GM23338 (cell line): ENCODE measurements around the gene HOXB5. TPM values are rescaled to one million over a fixed set of nuclear protein-coding genes. Genes with fewer than 3 reads are reported as not detected.

Experiments
- ATAC-seq: fragments of 200-7000 bp; cut with Tn5 transposase; 3 replicates; pipeline ENCODE4 v1.9.1; 2020
- DNase-seq: peaks from one replicate; pipeline ENCODE4 v3.0.0-alpha.2; 2015; ENCODE audit warnings: low spot score
- H2AFZ ChIP-seq: fragments of 200-600 bp; sonication (generic); 2 replicates; pipeline ENCODE4 v1.8.0; 2016; ENCODE audit warnings: antibody characterized with exemption, mild to moderate bottlenecking, moderate library complexity
- H3F3A ChIP-seq: fragments of 200-600 bp; sonication (generic); replicated peaks from 2 replicates; pipeline ENCODE4 v1.8.0; 2017; ENCODE audit warnings: antibody characterized with exemption, mixed run types, low read depth
- H3K27ac ChIP-seq: fragments of 200-600 bp; sonication (generic); 2 replicates; pipeline ENCODE4 v1.6.1; 2016; ENCODE audit warnings: low read depth
- H3K27me3 ChIP-seq: fragments of 200-600 bp; sonication (generic); 2 replicates; pipeline ENCODE4 v1.8.0; 2016; ENCODE audit warnings: mild to moderate bottlenecking, mixed run types, moderate library complexity; ENCODE audit not compliant: insufficient read depth
- H3K36me3 ChIP-seq: fragments of 200-600 bp; sonication (generic); 2 replicates; pipeline ENCODE4 v1.8.0; 2016; ENCODE audit warnings: mild to moderate bottlenecking; ENCODE audit not compliant: insufficient read depth
- H3K4me1 ChIP-seq: fragments of 200-600 bp; sonication (generic); 2 replicates; pipeline ENCODE4 v1.8.0; 2016; ENCODE audit warnings: mild to moderate bottlenecking, moderate library complexity; ENCODE audit not compliant: insufficient read depth
- H3K4me2 ChIP-seq: fragments of 200-600 bp; sonication (generic); 2 replicates; pipeline ENCODE4 v1.7.1; 2017; ENCODE audit warnings: mixed run types
- H3K4me3 ChIP-seq: fragments of 200-600 bp; sonication (generic); 2 replicates; pipeline ENCODE4 v1.6.1; 2016; ENCODE audit warnings: mixed run types
- H3K79me2 ChIP-seq: fragments of 200-600 bp; sonication (generic); replicated peaks from 2 replicates; pipeline ENCODE4 v1.8.0; 2017; ENCODE audit warnings: mild to moderate bottlenecking; ENCODE audit not compliant: insufficient read depth
- H3K9me2 ChIP-seq: fragments of 200-600 bp; sonication (generic); 2 replicates; pipeline ENCODE4 v1.8.0; 2017; ENCODE audit not compliant: insufficient read depth
- H4K20me1 ChIP-seq: fragments of 200-600 bp; sonication (generic); replicated peaks from 2 replicates; pipeline ENCODE4 v1.8.0; 2017; ENCODE audit warnings: mild to moderate bottlenecking; ENCODE audit not compliant: insufficient read depth
- H3K27ac Mint-ChIP-seq: 2 replicates; pipeline ENCODE4 v1.8.0; 2020; ENCODE audit warnings: inconsistent platforms, mild to moderate bottlenecking, moderate library complexity, mixed read lengths
- H3K27me3 Mint-ChIP-seq: 3 replicates; pipeline ENCODE4 v1.8.0; 2022; ENCODE audit warnings: low read depth, mild to moderate bottlenecking, moderate library complexity, mixed read lengths, inconsistent platforms; ENCODE audit not compliant: insufficient read depth, poor library complexity
- H3K36me3 Mint-ChIP-seq: 3 replicates; pipeline ENCODE4 v1.8.0; 2021; ENCODE audit warnings: low read depth, mild to moderate bottlenecking, inconsistent platforms, moderate library complexity, mixed read lengths
- H3K4me1 Mint-ChIP-seq: 3 replicates; pipeline ENCODE4 v1.8.0; 2020; ENCODE audit warnings: mild to moderate bottlenecking, inconsistent platforms, mixed read lengths
- H3K4me3 Mint-ChIP-seq: 3 replicates; pipeline ENCODE4 v1.8.0; 2021; ENCODE audit warnings: moderate library complexity, mild to moderate bottlenecking, inconsistent platforms, mixed read lengths
- H3K9me3 Mint-ChIP-seq: 3 replicates; pipeline ENCODE4 v1.8.0; 2020; ENCODE audit warnings: moderate library complexity, mild to moderate bottlenecking, inconsistent platforms, mixed read lengths
- CTCF ChIP-seq, 2 experiments: fragments of 200-600 bp in 1 of 2; sonication (generic) in 1 of 2; conservative IDR thresholded peaks; 2 replicates each; pipeline versions ENCODE4 v1.5.1 to v1.6.1; 2016 to 2017; ENCODE audit warnings: antibody characterized with exemption in 2 of 2, low read depth in 2 of 2, mild to moderate bottlenecking in 2 of 2, moderate library complexity in 1 of 2
- EZH2 ChIP-seq: fragments of 200-600 bp; sonication (generic); IDR thresholded peaks from one replicate; pipeline ENCODE4 v1.8.0; 2017; ENCODE audit warnings: antibody characterized with exemption, mild to moderate bottlenecking, low read depth; ENCODE audit not compliant: unreplicated experiment
- JUNB ChIP-seq: IDR thresholded peaks from one replicate; pipeline ENCODE4 v1.6.1; 2016; ENCODE audit warnings: antibody characterized with exemption; ENCODE audit not compliant: unreplicated experiment
- NANOG ChIP-seq: IDR thresholded peaks from 2 replicates; pipeline ENCODE4 v1.6.1; 2016; ENCODE audit warnings: antibody characterized with exemption, borderline replicate concordance
- POLR2AphosphoS5 ChIP-seq: IDR thresholded peaks from 2 replicates; pipeline ENCODE4 v1.6.1; 2016; ENCODE audit warnings: antibody characterized with exemption, low read depth
- STAT1 ChIP-seq: IDR thresholded peaks from one replicate; pipeline ENCODE4 v1.6.1; 2016; ENCODE audit warnings: antibody characterized with exemption; ENCODE audit not compliant: unreplicated experiment
- polyA plus RNA-seq: library from polyadenylated mRNA; unstranded; fragments of >200 nt; fragmentation: Nextera tagmentation; extraction: Ambion mirVana; gene quantifications from 2 replicates; pipeline ENCODE4 v1.2.1, GENCODE V29; 2016
- total RNA-seq: library from RNA; depleted of rRNA; stranded (reverse); fragments of >200 nt; shearing (Covaris generic); gene quantifications from 2 replicates; pipeline ENCODE4 v1.2.3, GENCODE V29; 2014

The HOXB5 gene
- total and polyA plus RNA-seq, 2 experiments from 2014 or later: not detected

GRCh38 chr17:48636177-48637018 is 42.8 kb upstream of the HOXB5 start:
- Histone ChIP-seq H3K36me3 (no peaks in the 10 kb centered on the region), H4K20me1 (peaks cover 76% of the 10 kb centered on the region), H3K27me3 (peaks cover 100% of the 10 kb centered on the region), H3K4me3 (no peak overlapping the region), H3K9me2 (no peaks in the 10 kb centered on the region), H3K4me1 (peaks cover 26% of the 10 kb centered on the region), H2AFZ (no peak overlapping the region), H3K79me2 (no peaks in the 10 kb centered on the region), H3K27ac (no peak overlapping the region), H3F3A (peaks cover 47% of the 10 kb centered on the region), H3K4me2 (peak overlapping the region; percentile 55)
- peak overlapping the region; percentile 23; the same call in 1 of the 3 replicates for H3K4me3 Mint-ChIP-seq
- H3K9me3 Mint-ChIP-seq: peaks cover 3% of the 10 kb centered on the region
- H3K27me3 Mint-ChIP-seq: peaks cover 100% of the 10 kb centered on the region
- no peaks in the 10 kb centered on the region for H3K36me3 Mint-ChIP-seq
- ATAC-seq (peak; percentile 78), DNase-seq (peak; percentile 98)
- peak; percentile 62 to 77 for TF ChIP-seq CTCF (conservative IDR thresholded peaks at IDR 0.05; ENCODE audit: low read depth in 2 of 2)
- TF ChIP-seq EZH2: peak; percentile 82
- TF ChIP-seq JUNB: no peak
- peaks cover 13% of the 10 kb centered on the region for H3K4me1 Mint-ChIP-seq
- H3K27ac Mint-ChIP-seq: no peak overlapping the region

- no peak overlapping the region for H3K27ac Mint-ChIP-seq
- no peak overlapping the region for H2AFZ ChIP-seq
- peaks cover 72% of the 10 kb centered on the region for H4K20me1 ChIP-seq
- H3K4me3 Mint-ChIP-seq: no peak overlapping the region
- H3K9me3 Mint-ChIP-seq: peaks cover 3% of the 10 kb centered on the region; the same call in 2 of the 3 replicates
- no peaks in the 10 kb centered on the region for H3K36me3 ChIP-seq
- peaks cover 100% of the 10 kb centered on the region for H3K27me3 Mint-ChIP-seq
- no peaks in the 10 kb centered on the region for H3K9me2 ChIP-seq
- DNase-seq (no peak), ATAC-seq (no peak)
- H3K4me3 ChIP-seq: no peak overlapping the region
- H3K36me3 Mint-ChIP-seq: no peaks in the 10 kb centered on the region
- peaks cover 10% of the 10 kb centered on the region for H3K4me1 Mint-ChIP-seq
- H3K27ac ChIP-seq: no peak overlapping the region
- H3K4me1 ChIP-seq: peaks cover 31% of the 10 kb centered on the region
- H3K27me3 ChIP-seq: peaks cover 100% of the 10 kb centered on the region
- peak; percentile 91 for TF ChIP-seq EZH2
- TF ChIP-seq NANOG: no peak
- TF ChIP-seq STAT1: no peak
- H3K79me2 ChIP-seq: no peaks in the 10 kb centered on the region
- H3K4me2 ChIP-seq: no peak overlapping the region
- peaks cover 39% of the 10 kb centered on the region for H3F3A ChIP-seq
These were observed 41.1 kb upstream of the HOXB5 start for GRCh38 chr17:48634493-48635208.

- Mint-ChIP-seq H3K4me1 (peaks cover 10% of the 10 kb centered on the region), H3K4me3 (no peak overlapping the region; the same call in 2 of the 3 replicates), H3K9me3 (peaks cover 3% of the 10 kb centered on the region; the same call in 2 of the 3 replicates), H3K36me3 (no peaks in the 10 kb centered on the region), H3K27ac (no peak overlapping the region), H3K27me3 (peaks cover 100% of the 10 kb centered on the region)
- Histone ChIP-seq H3K4me3 (peak overlapping the region; percentile 35; the same call in 1 of the 2 replicates), H2AFZ (no peak overlapping the region; the same call in 1 of the 2 replicates), H3K4me2 (peak overlapping the region; percentile 62; the same call in 1 of the 2 replicates), H3K4me1 (peaks cover 31% of the 10 kb centered on the region), H3K36me3 (no peaks in the 10 kb centered on the region), H3K27me3 (peaks cover 100% of the 10 kb centered on the region), H3F3A (peaks cover 46% of the 10 kb centered on the region), H3K27ac (no peak overlapping the region), H4K20me1 (peaks cover 76% of the 10 kb centered on the region), H3K79me2 (no peaks in the 10 kb centered on the region), H3K9me2 (no peaks in the 10 kb centered on the region)
- DNase-seq (peak; percentile 46), ATAC-seq (peak; percentile 20)
- TF ChIP-seq CTCF (conservative IDR thresholded peaks at IDR 0.05; ENCODE audit: low read depth in 2 of 2) (no peak), EZH2 (peak; percentile 77), POLR2AphosphoS5 (no peak)
These were observed 39.7 kb upstream of the HOXB5 start for GRCh38 chr17:48633266-48633677.
